ENCODE data around the gene ZDHHC5. TPM values are rescaled to one million over a fixed set of nuclear protein-coding genes. Genes with fewer than 3 reads are reported as not detected.
"Not testable (repeated sequence)": the region's sequence is repeated elsewhere in the genome, so short reads cannot be mapped to it uniquely, and the experiment has no call there.

Gene ZDHHC5
- total RNA-seq, 4 donors from 2014 or later: 27.2 to 69.7 (median 60.1) TPM

DNA sequence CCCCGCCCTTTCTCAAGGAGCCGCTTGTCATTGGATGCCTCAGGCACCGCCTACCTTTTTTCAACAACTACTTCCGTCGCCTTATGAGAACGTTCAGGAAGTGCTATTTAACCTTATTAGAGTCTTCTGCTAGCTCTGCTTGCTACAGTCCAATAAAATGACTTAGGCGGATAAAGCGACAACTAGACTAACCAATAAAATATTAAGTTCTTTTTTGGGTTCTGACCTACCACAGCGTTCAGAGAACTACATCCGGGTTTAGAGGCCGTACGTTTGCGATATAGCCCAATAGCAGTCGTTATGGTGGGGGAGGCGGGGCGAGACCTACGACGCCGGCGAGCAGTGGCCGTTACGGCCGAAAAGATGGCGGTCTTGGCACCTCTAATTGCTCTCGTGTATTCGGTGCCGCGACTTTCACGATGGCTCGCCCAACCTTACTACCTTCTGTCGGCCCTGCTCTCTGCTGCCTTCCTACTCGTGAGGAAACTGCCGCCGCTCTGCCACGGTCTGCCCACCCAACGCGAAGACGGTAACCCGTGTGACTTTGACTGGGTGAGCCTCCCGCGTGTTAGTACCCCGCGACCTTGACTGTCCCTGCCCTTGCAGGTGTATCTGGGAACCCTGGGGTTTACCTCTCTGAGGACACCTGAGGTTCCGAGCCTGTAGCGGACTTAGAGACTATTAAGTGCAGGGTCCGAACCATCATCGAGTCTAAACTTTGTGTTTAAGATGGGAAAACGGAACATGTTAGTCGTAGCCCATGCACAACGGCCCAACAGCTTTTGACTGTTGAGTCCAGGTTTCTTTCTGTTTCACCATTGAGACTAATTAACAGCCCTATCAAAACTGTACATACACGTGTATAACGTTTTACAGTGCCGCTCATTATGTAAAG lies 44.6 kb downstream of the ZDHHC5 start, which contains the start of gene TMX2:
Gene TMX2 (plus strand): TSS at position 338 of the 895 bp plus-strand sequence. CDS start 26 bp downstream, at position 364.
- Histone ChIP-seq H3K36me3 (no peaks in the 10 kb centered on the region), H3K27ac (peak within 1 kb of the TSS; percentile 80 to 95 (median 90)), H3K4me3 (peak within 1 kb of the TSS; percentile 84 to 94 (median 90)), H3K4me1 (peaks cover 3 to 32% (median 15%) of the 10 kb centered on the region in 4 donors), H3K9me3 (no peaks in the 10 kb centered on the region), H3K27me3 (no peaks in the 10 kb centered on the region)
- DNase-seq: peak; percentile 91 to 97 (median 93)
- TF ChIP-seq, protein P1, sequence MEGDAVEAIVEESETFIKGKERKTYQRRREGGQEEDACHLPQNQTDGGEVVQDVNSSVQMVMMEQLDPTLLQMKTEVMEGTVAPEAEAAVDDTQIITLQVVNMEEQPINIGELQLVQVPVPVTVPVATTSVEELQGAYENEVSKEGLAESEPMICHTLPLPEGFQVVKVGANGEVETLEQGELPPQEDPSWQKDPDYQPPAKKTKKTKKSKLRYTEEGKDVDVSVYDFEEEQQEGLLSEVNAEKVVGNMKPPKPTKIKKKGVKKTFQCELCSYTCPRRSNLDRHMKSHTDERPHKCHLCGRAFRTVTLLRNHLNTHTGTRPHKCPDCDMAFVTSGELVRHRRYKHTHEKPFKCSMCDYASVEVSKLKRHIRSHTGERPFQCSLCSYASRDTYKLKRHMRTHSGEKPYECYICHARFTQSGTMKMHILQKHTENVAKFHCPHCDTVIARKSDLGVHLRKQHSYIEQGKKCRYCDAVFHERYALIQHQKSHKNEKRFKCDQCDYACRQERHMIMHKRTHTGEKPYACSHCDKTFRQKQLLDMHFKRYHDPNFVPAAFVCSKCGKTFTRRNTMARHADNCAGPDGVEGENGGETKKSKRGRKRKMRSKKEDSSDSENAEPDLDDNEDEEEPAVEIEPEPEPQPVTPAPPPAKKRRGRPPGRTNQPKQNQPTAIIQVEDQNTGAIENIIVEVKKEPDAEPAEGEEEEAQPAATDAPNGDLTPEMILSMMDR (IDR thresholded peaks at IDR 0.05): no peak
- peak; percentile 37 to 53 for TF ChIP-seq POLR2A (IDR thresholded peaks at IDR 0.05)

DNA sequence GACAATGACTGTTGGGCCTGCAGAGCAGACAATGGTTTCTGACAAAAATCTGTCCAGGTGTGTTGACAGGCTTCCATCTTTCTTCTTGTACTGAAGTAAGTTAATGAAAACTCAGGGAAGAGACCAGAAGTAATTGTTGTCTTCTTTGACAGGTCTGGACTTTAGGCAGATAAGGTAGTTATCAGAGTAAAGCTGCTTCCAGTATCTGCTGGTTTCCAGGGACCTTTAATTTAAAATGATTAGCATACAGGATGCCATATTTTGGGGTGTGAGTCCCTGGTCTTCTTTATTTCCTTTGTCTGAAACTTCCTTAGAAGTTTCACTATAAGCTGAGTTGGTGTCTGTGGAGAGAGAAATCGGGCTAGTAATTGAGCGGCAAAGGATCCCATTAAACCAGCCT lies 45.9 kb downstream of the ZDHHC5 start:
- Histone ChIP-seq H3K4me3 (peak overlapping the region; percentile 84 to 94 (median 90)), H3K27me3 (no peaks in the 10 kb centered on the region), H3K27ac (no peak overlapping the region), H3K9me3 (no peaks in the 10 kb centered on the region), H3K4me1 (peaks cover 3 to 32% (median 15%) of the 10 kb centered on the region in 4 donors), H3K36me3 (no peaks in the 10 kb centered on the region)
- DNase-seq: no peak
- TF ChIP-seq POLR2A (IDR thresholded peaks at IDR 0.05): no peak
- TF ChIP-seq, protein P1 (IDR thresholded peaks at IDR 0.05): no peak

DNA sequence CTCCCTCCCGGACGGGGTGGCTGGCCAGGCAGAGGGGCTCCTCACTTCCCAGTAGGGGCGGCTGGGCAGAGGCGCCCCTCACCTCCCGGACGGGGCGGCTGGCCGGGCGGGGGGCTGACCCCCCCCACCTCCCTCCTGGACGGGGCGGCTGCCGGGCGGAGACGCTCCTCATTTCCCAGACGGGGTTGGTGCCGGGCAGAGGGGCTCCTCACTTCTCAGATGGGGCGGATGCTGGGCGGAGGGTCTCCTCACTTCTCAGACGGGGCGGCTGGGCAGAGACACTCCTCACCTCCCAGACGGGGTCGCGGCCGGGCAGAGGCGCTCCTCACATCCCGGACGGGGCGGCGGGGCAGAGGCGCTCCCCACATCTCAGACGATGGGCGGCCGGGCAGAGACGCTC lies 48.8 kb downstream of the ZDHHC5 start:
- H3K9me3 ChIP-seq: not testable (repeated sequence)

DNA sequence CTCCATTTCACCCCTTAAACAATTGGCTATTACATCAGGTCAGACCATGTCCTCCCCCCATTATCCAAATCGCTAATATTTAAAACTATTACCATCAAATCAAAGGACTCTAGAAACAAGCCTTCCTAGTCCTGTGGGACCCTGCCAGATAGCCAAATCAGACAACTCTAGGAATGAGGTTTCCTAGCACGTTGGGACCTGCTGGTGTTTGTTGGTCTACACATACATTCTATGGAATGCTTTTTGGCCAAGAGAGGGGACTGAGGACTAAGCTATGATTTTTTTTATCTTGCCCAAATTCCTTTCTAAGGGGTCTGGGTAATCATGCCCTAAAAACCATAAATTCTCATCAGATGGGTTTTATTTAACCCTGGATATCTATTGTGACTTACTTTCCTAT lies 59.3 kb downstream of the ZDHHC5 start:
- no peak overlapping the region for H3K27ac ChIP-seq
- no peaks in the 10 kb centered on the region for H3K27me3 ChIP-seq
- peaks cover 0 to 8% (median 0%) of the 10 kb centered on the region in 3 donors for H3K36me3 ChIP-seq
- H3K4me3 ChIP-seq: no peak overlapping the region
- DNase-seq: no peak
- peaks cover 0 to 4% (median 0%) of the 10 kb centered on the region in 4 donors for H3K4me1 ChIP-seq
- TF ChIP-seq POLR2A (IDR thresholded peaks at IDR 0.05): no peak
- TF ChIP-seq, protein P1 (IDR thresholded peaks at IDR 0.05): no peak
- no peaks in the 10 kb centered on the region for H3K9me3 ChIP-seq

More for the DNA sequence above, 48.8 kb downstream of the ZDHHC5 start:
- H3K4me3 ChIP-seq, H3K27ac ChIP-seq, H3K27me3 ChIP-seq, DNase-seq, H3K36me3 ChIP-seq: not testable (repeated sequence)
- peaks cover 0 to 21% (median 11%) of the 10 kb centered on the region in 4 donors for H3K4me1 ChIP-seq

DNA sequence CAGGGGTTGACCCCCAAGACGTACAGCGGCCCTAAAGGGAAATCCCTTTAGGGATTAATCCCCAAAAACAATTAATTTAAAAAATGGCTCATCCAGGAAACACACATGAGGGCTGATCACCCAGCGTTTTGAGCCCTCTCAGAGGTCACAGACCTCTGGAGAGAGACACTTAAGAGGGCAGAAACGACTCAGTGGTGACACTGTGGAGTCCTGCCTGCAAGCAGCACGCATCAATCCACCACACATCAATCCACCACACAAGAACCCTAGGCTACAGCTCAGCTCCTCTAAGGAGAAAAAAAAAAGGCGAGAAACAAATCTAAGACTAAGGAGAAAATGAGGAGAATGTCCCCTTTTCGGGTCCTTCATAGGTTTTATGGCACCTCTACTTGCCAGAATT lies 60.9 kb downstream of the ZDHHC5 start:
- TF ChIP-seq POLR2A (IDR thresholded peaks at IDR 0.05): no peak
- TF ChIP-seq, protein P1 (IDR thresholded peaks at IDR 0.05): no peak
- Histone ChIP-seq H3K4me1 (peaks cover 0 to 10% (median 0%) of the 10 kb centered on the region in 4 donors), H3K36me3 (no peaks in the 10 kb centered on the region), H3K4me3 (no peak overlapping the region), H3K27me3 (no peaks in the 10 kb centered on the region), H3K9me3 (no peaks in the 10 kb centered on the region), H3K27ac (no peak overlapping the region)
- DNase-seq: no peak

DNA sequence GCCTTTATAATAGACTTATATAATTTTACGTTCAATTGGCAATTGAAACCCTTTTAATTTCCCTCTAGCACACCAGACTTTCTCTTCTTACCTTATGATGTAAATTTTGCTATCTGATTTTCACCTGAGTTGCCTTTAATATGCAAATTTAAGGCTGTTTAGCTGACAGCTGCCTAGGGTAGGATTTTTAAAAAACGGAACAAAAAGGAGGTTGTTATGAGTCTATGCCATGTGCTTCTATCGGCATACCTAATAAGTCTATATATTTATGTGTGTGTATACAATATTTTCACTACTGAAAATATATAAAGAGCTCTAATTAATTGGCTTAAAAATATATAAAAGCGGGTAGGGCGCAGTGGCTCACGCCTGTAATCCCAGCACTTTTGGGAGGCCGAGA lies 61.6 kb downstream of the ZDHHC5 start:
- DNase-seq: no peak
- TF ChIP-seq POLR2A (IDR thresholded peaks at IDR 0.05): no peak
- TF ChIP-seq, protein P1 (IDR thresholded peaks at IDR 0.05): no peak

More for the DNA sequence above, 61.6 kb downstream of the ZDHHC5 start:
- Histone ChIP-seq H3K4me1 (peaks cover 0 to 10% (median 0%) of the 10 kb centered on the region in 4 donors), H3K9me3 (no peaks in the 10 kb centered on the region), H3K36me3 (no peaks in the 10 kb centered on the region), H3K4me3 (no peak overlapping the region), H3K27ac (no peak overlapping the region), H3K27me3 (no peaks in the 10 kb centered on the region)

Measured in Peyer's patch (tissue), 4 donors.